Stimulated activated CD8-positive, alpha-beta memory T cell treated with anti-CD3 and anti-CD28 coated beads, Interleukin-12 subunit alpha, Interleukin-12 subunit beta, amount 100 ng/mL, for 1 hour (primary cell): Measurements from ENCODE around the gene PRSS1.

Experiments
- DNase-seq: peaks from one replicate; pipeline ENCODE4 v3.0.0-alpha.2; 2020; ENCODE audit warnings: low read depth

The PRSS1 gene

GRCh38 chr7:142793156-142793555 lies 43.9 kb downstream of the PRSS1 start:
- DNase-seq = no peak

GRCh38 chr7:142795339-142795863 lies 46.1 kb downstream of the PRSS1 start:
- DNase-seq = no peak

GRCh38 chr7:142796001-142796500 lies 46.8 kb downstream of the PRSS1 start:
- DNase-seq = no peak

GRCh38 chr7:142796501-142797390 lies 47.5 kb downstream of the PRSS1 start:
- DNase-seq = no peak

DNA sequence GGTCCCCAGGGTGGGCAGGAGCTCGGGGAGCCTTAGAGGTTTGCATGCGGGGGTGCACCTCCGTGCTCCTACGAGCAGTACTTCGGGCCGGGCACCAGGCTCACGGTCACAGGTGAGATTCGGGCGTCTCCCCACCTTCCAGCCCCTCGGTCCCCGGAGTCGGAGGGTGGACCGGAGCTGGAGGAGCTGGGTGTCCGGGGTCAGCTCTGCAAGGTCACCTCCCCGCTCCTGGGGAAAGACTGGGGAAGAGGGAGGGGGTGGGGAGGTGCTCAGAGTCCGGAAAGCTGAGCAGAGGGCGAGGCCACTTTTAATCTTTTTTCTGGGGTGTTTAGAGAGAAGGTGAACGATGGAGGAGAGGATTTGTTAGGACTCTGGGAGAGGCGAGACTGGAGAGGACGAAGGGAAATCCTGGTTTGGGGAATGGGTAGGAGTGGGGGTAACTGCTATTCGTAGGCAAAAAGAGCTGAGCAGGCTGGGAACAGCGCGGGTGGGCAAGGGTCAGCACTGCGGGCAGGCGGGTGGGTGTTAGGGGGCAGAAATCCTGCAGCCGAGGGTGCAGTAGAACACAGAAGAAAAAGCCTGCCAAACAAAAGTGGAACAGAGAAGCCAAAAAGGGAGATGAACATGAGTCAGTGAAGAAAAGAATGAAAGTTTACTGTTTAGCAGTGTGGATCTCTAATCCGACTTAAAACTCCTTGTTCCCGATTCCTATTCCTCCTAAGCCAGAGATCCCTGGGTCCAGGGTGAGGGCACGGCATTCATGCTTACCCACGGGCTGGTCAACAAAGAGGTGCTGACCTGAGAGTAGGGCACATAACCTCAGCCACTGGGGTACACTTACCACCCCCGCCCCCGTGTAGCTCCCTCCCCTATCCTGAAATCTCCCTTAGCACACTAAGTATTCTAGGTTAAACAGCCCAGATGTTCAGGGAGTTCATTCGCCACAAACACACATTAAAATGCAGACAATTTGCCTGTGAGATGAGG lies 48.4 kb downstream of the PRSS1 start:
- DNase-seq = no peak

GRCh38 chr7:142798451-142799436 lies 49.5 kb downstream of the PRSS1 start:
- DNase-seq = no peak

GRCh38 chr7:142799437-142799835 lies 50.2 kb downstream of the PRSS1 start:
- no peak for DNase-seq

GRCh38 chr7:142800088-142800487 lies 50.8 kb downstream of the PRSS1 start:
- DNase-seq = no peak

GRCh38 chr7:142800699-142801260 lies 51.5 kb downstream of the PRSS1 start:
- no peak for DNase-seq

GRCh38 chr7:142801601-142802295 lies 52.5 kb downstream of the PRSS1 start:
- no peak for DNase-seq

DNA sequence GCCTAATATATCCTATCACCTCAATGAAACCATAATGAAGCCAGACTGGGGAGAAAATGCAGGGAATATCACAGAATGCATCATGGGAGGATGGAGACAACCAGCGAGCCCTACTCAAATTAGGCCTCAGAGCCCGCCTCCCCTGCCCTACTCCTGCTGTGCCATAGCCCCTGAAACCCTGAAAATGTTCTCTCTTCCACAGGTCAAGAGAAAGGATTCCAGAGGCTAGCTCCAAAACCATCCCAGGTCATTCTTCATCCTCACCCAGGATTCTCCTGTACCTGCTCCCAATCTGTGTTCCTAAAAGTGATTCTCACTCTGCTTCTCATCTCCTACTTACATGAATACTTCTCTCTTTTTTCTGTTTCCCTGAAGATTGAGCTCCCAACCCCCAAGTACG lies 53.0 kb downstream of the PRSS1 start:
- DNase-seq = no peak
